ENCODE measurements around the gene SNX5.

SNX5 gene

GRCh38 chr20:17968366-17969277, at the start of gene SNX5, which contains the start of gene MGME1:
Gene SNX5, minus strand, starts transcription at chr20:17968794. Its CDS starts 369 bp downstream, at chr20:17968425.
Gene MGME1, plus strand, starts transcription at chr20:17969018. Its CDS starts 842 bp downstream, at chr20:17969860.
- H2AFZ ChIP-seq (ENCODE audit: low read depth, low read length) = peak within 1 kb of the TSS; percentile 75
- H3K4me3 ChIP-seq (ENCODE audit: low read length) = peak within 1 kb of the TSS; percentile 96
- peaks cover 51% of the 10 kb centered on the region for H3K4me1 ChIP-seq (ENCODE audit: insufficient read depth, low read length)
- no peaks in the 10 kb centered on the region for H3K27me3 ChIP-seq (ENCODE audit: insufficient read depth, low read length)
- no peaks in the 10 kb centered on the region for H3K9me3 ChIP-seq (ENCODE audit: low read length)
- H3K36me3 ChIP-seq (ENCODE audit: insufficient read depth, low read length) = peaks cover 3% of the 10 kb centered on the region

- H3K27me3 ChIP-seq (ENCODE audit: insufficient read depth, low read length) = no peaks in the 10 kb centered on the region
- no peaks in the 10 kb centered on the region for H3K9me3 ChIP-seq (ENCODE audit: low read length)
- H3K4me3 ChIP-seq (ENCODE audit: low read length) = no peak overlapping the region
Observed at GRCh38 chr20:18018100-18018499, 49.5 kb upstream of the SNX5 start.

GRCh38 chr20:18016772-18017171, 48.2 kb upstream of the SNX5 start:
- Histone ChIP-seq H3K9me3 (ENCODE audit: low read length) (no peaks in the 10 kb centered on the region), H3K27me3 (ENCODE audit: insufficient read depth, low read length) (no peaks in the 10 kb centered on the region), H3K4me3 (ENCODE audit: low read length) (no peak overlapping the region), H3K4me1 (ENCODE audit: insufficient read depth, low read length) (no peaks in the 10 kb centered on the region), H2AFZ (ENCODE audit: low read depth, low read length) (no peak overlapping the region), H3K36me3 (ENCODE audit: insufficient read depth, low read length) (no peaks in the 10 kb centered on the region)

More at GRCh38 chr20:18018100-18018499, 49.5 kb upstream of the SNX5 start:
- Histone ChIP-seq H2AFZ (ENCODE audit: low read depth, low read length) (no peak overlapping the region), H3K4me1 (ENCODE audit: insufficient read depth, low read length) (no peaks in the 10 kb centered on the region), H3K36me3 (ENCODE audit: insufficient read depth, low read length) (no peaks in the 10 kb centered on the region)

GRCh38 chr20:18014411-18014810, 45.8 kb upstream of the SNX5 start:
- no peaks in the 10 kb centered on the region for H3K36me3 ChIP-seq (ENCODE audit: insufficient read depth, low read length)
- no peaks in the 10 kb centered on the region for H3K4me1 ChIP-seq (ENCODE audit: insufficient read depth, low read length)
- no peak overlapping the region for H3K4me3 ChIP-seq (ENCODE audit: low read length)
- H3K9me3 ChIP-seq (ENCODE audit: low read length) = no peaks in the 10 kb centered on the region
- H3K27me3 ChIP-seq (ENCODE audit: insufficient read depth, low read length) = no peaks in the 10 kb centered on the region
- H2AFZ ChIP-seq (ENCODE audit: low read depth, low read length) = no peak overlapping the region

GRCh38 chr20:18012901-18013300, 44.3 kb upstream of the SNX5 start:
- Histone ChIP-seq H3K4me3 (ENCODE audit: low read length) (no peak overlapping the region), H3K4me1 (ENCODE audit: insufficient read depth, low read length) (no peaks in the 10 kb centered on the region), H2AFZ (ENCODE audit: low read depth, low read length) (no peak overlapping the region), H3K27me3 (ENCODE audit: insufficient read depth, low read length) (peaks cover under 1% of the 10 kb centered on the region), H3K36me3 (ENCODE audit: insufficient read depth, low read length) (no peaks in the 10 kb centered on the region), H3K9me3 (ENCODE audit: low read length) (no peaks in the 10 kb centered on the region)

- no peak overlapping the region for H2AFZ ChIP-seq (ENCODE audit: low read depth, low read length)
- no peaks in the 10 kb centered on the region for H3K9me3 ChIP-seq (ENCODE audit: low read length)
- peaks cover 3% of the 10 kb centered on the region for H3K27me3 ChIP-seq (ENCODE audit: insufficient read depth, low read length)
- H3K4me1 ChIP-seq (ENCODE audit: insufficient read depth, low read length) = no peaks in the 10 kb centered on the region
- no peaks in the 10 kb centered on the region for H3K36me3 ChIP-seq (ENCODE audit: insufficient read depth, low read length)
- no peak overlapping the region for H3K4me3 ChIP-seq (ENCODE audit: low read length)
Observed at GRCh38 chr20:18011951-18012645, 43.5 kb upstream of the SNX5 start.

GRCh38 chr20:18011482-18011881, 42.9 kb upstream of the SNX5 start:
- Histone ChIP-seq H3K36me3 (ENCODE audit: insufficient read depth, low read length) (no peaks in the 10 kb centered on the region), H2AFZ (ENCODE audit: low read depth, low read length) (no peak overlapping the region), H3K4me1 (ENCODE audit: insufficient read depth, low read length) (no peaks in the 10 kb centered on the region), H3K27me3 (ENCODE audit: insufficient read depth, low read length) (peaks cover 3% of the 10 kb centered on the region), H3K9me3 (ENCODE audit: low read length) (no peaks in the 10 kb centered on the region), H3K4me3 (ENCODE audit: low read length) (no peak overlapping the region)

GRCh38 chr20:18009116-18009515, 40.5 kb upstream of the SNX5 start:
- Histone ChIP-seq H3K4me3 (ENCODE audit: low read length) (no peak overlapping the region), H2AFZ (ENCODE audit: low read depth, low read length) (no peak overlapping the region), H3K36me3 (ENCODE audit: insufficient read depth, low read length) (no peaks in the 10 kb centered on the region), H3K9me3 (ENCODE audit: low read length) (no peaks in the 10 kb centered on the region), H3K27me3 (ENCODE audit: insufficient read depth, low read length) (peaks cover 3% of the 10 kb centered on the region), H3K4me1 (ENCODE audit: insufficient read depth, low read length) (peaks cover 4% of the 10 kb centered on the region)

GRCh38 chr20:18007534-18008292, 39.1 kb upstream of the SNX5 start:
- H3K4me3 ChIP-seq (ENCODE audit: low read length) = no peak overlapping the region
- H3K27me3 ChIP-seq (ENCODE audit: insufficient read depth, low read length) = peaks cover 3% of the 10 kb centered on the region

GRCh38 chr20:18006684-18007083, 38.1 kb upstream of the SNX5 start:
- Histone ChIP-seq H3K36me3 (ENCODE audit: insufficient read depth, low read length) (no peaks in the 10 kb centered on the region), H3K9me3 (ENCODE audit: low read length) (no peaks in the 10 kb centered on the region), H2AFZ (ENCODE audit: low read depth, low read length) (no peak overlapping the region), H3K4me3 (ENCODE audit: low read length) (no peak overlapping the region), H3K27me3 (ENCODE audit: insufficient read depth, low read length) (peaks cover 3% of the 10 kb centered on the region), H3K4me1 (ENCODE audit: insufficient read depth, low read length) (peaks cover 4% of the 10 kb centered on the region)

More at GRCh38 chr20:18007534-18008292, 39.1 kb upstream of the SNX5 start:
- Histone ChIP-seq H3K36me3 (ENCODE audit: insufficient read depth, low read length) (no peaks in the 10 kb centered on the region), H2AFZ (ENCODE audit: low read depth, low read length) (no peak overlapping the region), H3K4me1 (ENCODE audit: insufficient read depth, low read length) (peaks cover 4% of the 10 kb centered on the region), H3K9me3 (ENCODE audit: low read length) (no peaks in the 10 kb centered on the region)

- Histone ChIP-seq H3K4me1 (ENCODE audit: insufficient read depth, low read length) (peaks cover 4% of the 10 kb centered on the region), H2AFZ (ENCODE audit: low read depth, low read length) (no peak overlapping the region), H3K36me3 (ENCODE audit: insufficient read depth, low read length) (no peaks in the 10 kb centered on the region), H3K4me3 (ENCODE audit: low read length) (no peak overlapping the region), H3K9me3 (ENCODE audit: low read length) (no peaks in the 10 kb centered on the region), H3K27me3 (ENCODE audit: insufficient read depth, low read length) (peaks cover 3% of the 10 kb centered on the region)
Observed at GRCh38 chr20:18005990-18006364, 37.4 kb upstream of the SNX5 start.

GRCh38 chr20:18005170-18005989, 36.8 kb upstream of the SNX5 start:
- no peak overlapping the region for H3K4me3 ChIP-seq (ENCODE audit: low read length)
- no peak overlapping the region for H2AFZ ChIP-seq (ENCODE audit: low read depth, low read length)
- H3K4me1 ChIP-seq (ENCODE audit: insufficient read depth, low read length) = peaks cover 4% of the 10 kb centered on the region
- no peaks in the 10 kb centered on the region for H3K9me3 ChIP-seq (ENCODE audit: low read length)
- peaks cover 3% of the 10 kb centered on the region for H3K27me3 ChIP-seq (ENCODE audit: insufficient read depth, low read length)
- H3K36me3 ChIP-seq (ENCODE audit: insufficient read depth, low read length) = no peaks in the 10 kb centered on the region

Data from neuron (in vitro differentiated cells).